Measurements from ENCODE around the gene GLG1. TPM values are rescaled to one million over a fixed set of nuclear protein-coding genes. Genes with fewer than 3 reads are reported as not detected.

Gene GLG1
- total RNA-seq, 1 experiment from 2014 or later = 117 TPM

DNA sequence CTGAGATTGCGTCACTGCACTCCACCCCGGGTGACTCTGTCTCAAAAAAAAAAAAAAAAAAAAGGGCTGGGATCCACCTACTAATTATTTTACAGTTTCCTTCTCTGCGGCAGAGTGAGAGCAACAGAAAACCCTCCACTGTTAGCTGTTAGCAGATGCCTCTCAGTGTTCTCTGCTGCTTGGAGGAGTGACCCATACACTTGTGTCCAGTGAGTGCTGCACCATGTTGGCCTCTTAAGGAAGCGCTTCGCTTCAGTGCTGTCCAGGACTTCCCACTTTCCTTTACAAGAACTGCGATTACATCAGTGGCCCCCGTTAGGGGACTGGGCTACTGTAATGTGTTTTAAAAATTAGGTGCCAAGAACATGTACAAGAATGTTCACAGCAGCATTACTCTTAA is 167.2 kb downstream of the GLG1 start:
- Histone ChIP-seq H3K4me1 (replicated peaks; ENCODE audit: insufficient read depth) (no peaks in the 10 kb centered on the region), H3K9me2 (ENCODE audit: insufficient read depth) (no peaks in the 10 kb centered on the region), H3K4me3 (no peak overlapping the region), H3K36me3 (ENCODE audit: low read depth) (no peaks in the 10 kb centered on the region), H2AFZ (no peak overlapping the region), H3K27me3 (ENCODE audit: insufficient read depth, low read depth) (no peaks in the 10 kb centered on the region), H3K79me2 (ENCODE audit: low read depth) (no peaks in the 10 kb centered on the region), H3K27ac (no peak overlapping the region), H4K20me1 (ENCODE audit: insufficient read depth) (no peaks in the 10 kb centered on the region), H3K4me2 (no peak overlapping the region), H3K9me3 (ENCODE audit: insufficient read depth, low read depth) (no peaks in the 10 kb centered on the region), H3F3A (ENCODE audit: insufficient read depth, low read depth) (0 out of 2 replicates have a peak, but pooled peaks cover 6% of the 10 kb centered on the region)
- ChIA-PET POLR2A (ENCODE audit: unreplicated experiment) (no interaction called here), CTCF (no interaction called here)
- no peak for DNase-seq
- TF ChIP-seq EZH2 (IDR thresholded peaks at IDR 0.05; ENCODE audit: low read depth) = no peak
- TF ChIP-seq, protein P1, sequence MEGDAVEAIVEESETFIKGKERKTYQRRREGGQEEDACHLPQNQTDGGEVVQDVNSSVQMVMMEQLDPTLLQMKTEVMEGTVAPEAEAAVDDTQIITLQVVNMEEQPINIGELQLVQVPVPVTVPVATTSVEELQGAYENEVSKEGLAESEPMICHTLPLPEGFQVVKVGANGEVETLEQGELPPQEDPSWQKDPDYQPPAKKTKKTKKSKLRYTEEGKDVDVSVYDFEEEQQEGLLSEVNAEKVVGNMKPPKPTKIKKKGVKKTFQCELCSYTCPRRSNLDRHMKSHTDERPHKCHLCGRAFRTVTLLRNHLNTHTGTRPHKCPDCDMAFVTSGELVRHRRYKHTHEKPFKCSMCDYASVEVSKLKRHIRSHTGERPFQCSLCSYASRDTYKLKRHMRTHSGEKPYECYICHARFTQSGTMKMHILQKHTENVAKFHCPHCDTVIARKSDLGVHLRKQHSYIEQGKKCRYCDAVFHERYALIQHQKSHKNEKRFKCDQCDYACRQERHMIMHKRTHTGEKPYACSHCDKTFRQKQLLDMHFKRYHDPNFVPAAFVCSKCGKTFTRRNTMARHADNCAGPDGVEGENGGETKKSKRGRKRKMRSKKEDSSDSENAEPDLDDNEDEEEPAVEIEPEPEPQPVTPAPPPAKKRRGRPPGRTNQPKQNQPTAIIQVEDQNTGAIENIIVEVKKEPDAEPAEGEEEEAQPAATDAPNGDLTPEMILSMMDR (conservative IDR thresholded peaks at IDR 0.05) = no peak
- no TSS peak for BruUV-seq (replicated peaks)
- intact Hi-C loops (cut with micrococcal nuclease; ENCODE audit: unreplicated experiment) = loop anchor here (10.0 kb wide), 1 partner anchor 135 kb away; no protein-coding TSS in a partner anchor

- Histone ChIP-seq H3K27ac (no peak overlapping the region), H3F3A (ENCODE audit: insufficient read depth, low read depth) (0 out of 2 replicates have a peak, but pooled peaks cover 6% of the 10 kb centered on the region), H3K79me2 (ENCODE audit: low read depth) (no peaks in the 10 kb centered on the region), H3K4me3 (no peak overlapping the region), H3K4me2 (no peak overlapping the region), H2AFZ (no peak overlapping the region), H3K9me2 (ENCODE audit: insufficient read depth) (no peaks in the 10 kb centered on the region), H3K36me3 (ENCODE audit: low read depth) (no peaks in the 10 kb centered on the region), H3K4me1 (replicated peaks; ENCODE audit: insufficient read depth) (no peaks in the 10 kb centered on the region), H4K20me1 (ENCODE audit: insufficient read depth) (no peaks in the 10 kb centered on the region), H3K27me3 (ENCODE audit: insufficient read depth, low read depth) (no peaks in the 10 kb centered on the region), H3K9me3 (ENCODE audit: insufficient read depth, low read depth) (no peaks in the 10 kb centered on the region)
- TF ChIP-seq, protein P1 (conservative IDR thresholded peaks at IDR 0.05) = no peak
- no peak for DNase-seq
- ChIA-PET POLR2A (ENCODE audit: unreplicated experiment) (no interaction called here), CTCF (no interaction called here)
- intact Hi-C loops (cut with micrococcal nuclease; ENCODE audit: unreplicated experiment) = loop anchor here (10.0 kb wide), 1 partner anchor 134 kb away; no protein-coding TSS in a partner anchor
- BruUV-seq (replicated peaks) = no TSS peak
Observed at GRCh38 chr16:74438492-74438979, 168.4 kb downstream of the GLG1 start.

- Histone ChIP-seq H3K27ac (no peak overlapping the region), H4K20me1 (ENCODE audit: insufficient read depth) (no peaks in the 10 kb centered on the region), H3K9me3 (ENCODE audit: insufficient read depth, low read depth) (no peaks in the 10 kb centered on the region), H2AFZ (no peak overlapping the region), H3K4me3 (no peak overlapping the region), H3F3A (ENCODE audit: insufficient read depth, low read depth) (0 out of 2 replicates have a peak, but pooled peaks cover 5% of the 10 kb centered on the region), H3K4me1 (replicated peaks; ENCODE audit: insufficient read depth) (0 out of 2 replicates have a peak, but pooled peaks cover 1% of the 10 kb centered on the region), H3K36me3 (ENCODE audit: low read depth) (no peaks in the 10 kb centered on the region), H3K4me2 (no peak overlapping the region), H3K9me2 (ENCODE audit: insufficient read depth) (no peaks in the 10 kb centered on the region), H3K79me2 (ENCODE audit: low read depth) (no peaks in the 10 kb centered on the region), H3K27me3 (ENCODE audit: insufficient read depth, low read depth) (no peaks in the 10 kb centered on the region)
- TF ChIP-seq, protein P1 (conservative IDR thresholded peaks at IDR 0.05) = no peak
- TF ChIP-seq EZH2 (IDR thresholded peaks at IDR 0.05; ENCODE audit: low read depth) = no peak
- no peak for DNase-seq
- ChIA-PET CTCF (no interaction called here), POLR2A (ENCODE audit: unreplicated experiment) (no interaction called here)
- no TSS peak for BruUV-seq (replicated peaks)
- intact Hi-C loops (cut with micrococcal nuclease; ENCODE audit: unreplicated experiment) = loop anchor here (10.0 kb wide), 1 partner anchor 127 kb away; no protein-coding TSS in a partner anchor
Observed at GRCh38 chr16:74431516-74431915, 175.4 kb downstream of the GLG1 start.

All from PC-9 (cell line).